NCI-H774 (cell line): ENCODE measurements around the gene SCAMP4.
"Not testable (repeated sequence)": the region's sequence is repeated elsewhere in the genome, so short reads cannot be mapped to it uniquely, and the experiment has no call there.

Source experiments
- DNase-seq: peaks from one replicate; lab custom pipeline; 2025; lab: John Stamatoyannopoulos, UW

SCAMP4 gene

GRCh38 chr19:1866693-1867348 is 38.4 kb upstream of the SCAMP4 start:
- no peak for DNase-seq

- DNase-seq = no peak
Observed at GRCh38 chr19:1867349-1867724, 37.9 kb upstream of the SCAMP4 start.

- DNase-seq = no peak
Observed at GRCh38 chr19:1868971-1869370, 36.2 kb upstream of the SCAMP4 start.

GRCh38 chr19:1871140-1871597 is 34.0 kb upstream of the SCAMP4 start:
- DNase-seq = no peak

GRCh38 chr19:1871630-1872029 is 33.6 kb upstream of the SCAMP4 start:
- DNase-seq = no peak

GRCh38 chr19:1872807-1873523 is 32.2 kb upstream of the SCAMP4 start:
- DNase-seq = no peak

GRCh38 chr19:1873524-1874473 is 31.4 kb upstream of the SCAMP4 start:
- DNase-seq = no peak

- no peak for DNase-seq
Observed at GRCh38 chr19:1874554-1875185, 30.5 kb upstream of the SCAMP4 start.

GRCh38 chr19:1875265-1875645 is 29.9 kb upstream of the SCAMP4 start:
- not testable (repeated sequence) for DNase-seq

- DNase-seq = peak; percentile 86
Observed at GRCh38 chr19:1875646-1876495, 29.3 kb upstream of the SCAMP4 start.

- DNase-seq = not testable (repeated sequence)
Observed at GRCh38 chr19:1876496-1877279, 28.5 kb upstream of the SCAMP4 start.

GRCh38 chr19:1877280-1877660 is 27.9 kb upstream of the SCAMP4 start:
- DNase-seq = not testable (repeated sequence)

- not testable (repeated sequence) for DNase-seq
Observed at GRCh38 chr19:1878583-1878982, 26.6 kb upstream of the SCAMP4 start.

- DNase-seq = not testable (repeated sequence)
Observed at GRCh38 chr19:1879982-1880381, 25.2 kb upstream of the SCAMP4 start.

- no peak for DNase-seq
Observed at GRCh38 chr19:1880611-1881392, 24.4 kb upstream of the SCAMP4 start.

- not testable (repeated sequence) for DNase-seq
Observed at GRCh38 chr19:1881393-1882088, 23.7 kb upstream of the SCAMP4 start.

GRCh38 chr19:1882089-1882785 is 23.0 kb upstream of the SCAMP4 start:
- no peak for DNase-seq
